HUES6 (cell line): Measurements from ENCODE around the gene AATF.

ENCODE experiments used
- H3K27ac ChIP-seq: 2 replicates; pipeline ENCODE4 v1.7.0; 2013; ENCODE audit warnings: low read depth, mild to moderate bottlenecking, low read length, inconsistent platforms
- H3K27me3 ChIP-seq: 2 replicates; pipeline ENCODE4 v1.6.1; 2013; ENCODE audit warnings: low read length; ENCODE audit not compliant: control insufficient read depth, insufficient read depth
- H3K36me3 ChIP-seq: 2 replicates; pipeline ENCODE4 v1.6.1; 2013; ENCODE audit warnings: low read length; ENCODE audit not compliant: control insufficient read depth, insufficient read depth
- H3K4me1 ChIP-seq: 2 replicates; pipeline ENCODE4 v1.6.1; 2013; ENCODE audit warnings: low read length; ENCODE audit not compliant: control insufficient read depth, insufficient read depth
- H3K4me3 ChIP-seq: 2 replicates; pipeline ENCODE4 v1.5.1; 2013; ENCODE audit warnings: low read depth, low read length
- H3K9ac ChIP-seq: one replicate; pipeline ENCODE4 v1.6.1; 2013; ENCODE audit warnings: mild to moderate bottlenecking, low read length
- H3K9me3 ChIP-seq: 2 replicates; pipeline ENCODE4 v1.6.1; 2013; ENCODE audit warnings: low read depth, low read length; ENCODE audit not compliant: control insufficient read depth, insufficient read depth

Gene AATF, protein sequence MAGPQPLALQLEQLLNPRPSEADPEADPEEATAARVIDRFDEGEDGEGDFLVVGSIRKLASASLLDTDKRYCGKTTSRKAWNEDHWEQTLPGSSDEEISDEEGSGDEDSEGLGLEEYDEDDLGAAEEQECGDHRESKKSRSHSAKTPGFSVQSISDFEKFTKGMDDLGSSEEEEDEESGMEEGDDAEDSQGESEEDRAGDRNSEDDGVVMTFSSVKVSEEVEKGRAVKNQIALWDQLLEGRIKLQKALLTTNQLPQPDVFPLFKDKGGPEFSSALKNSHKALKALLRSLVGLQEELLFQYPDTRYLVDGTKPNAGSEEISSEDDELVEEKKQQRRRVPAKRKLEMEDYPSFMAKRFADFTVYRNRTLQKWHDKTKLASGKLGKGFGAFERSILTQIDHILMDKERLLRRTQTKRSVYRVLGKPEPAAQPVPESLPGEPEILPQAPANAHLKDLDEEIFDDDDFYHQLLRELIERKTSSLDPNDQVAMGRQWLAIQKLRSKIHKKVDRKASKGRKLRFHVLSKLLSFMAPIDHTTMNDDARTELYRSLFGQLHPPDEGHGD

DNA sequence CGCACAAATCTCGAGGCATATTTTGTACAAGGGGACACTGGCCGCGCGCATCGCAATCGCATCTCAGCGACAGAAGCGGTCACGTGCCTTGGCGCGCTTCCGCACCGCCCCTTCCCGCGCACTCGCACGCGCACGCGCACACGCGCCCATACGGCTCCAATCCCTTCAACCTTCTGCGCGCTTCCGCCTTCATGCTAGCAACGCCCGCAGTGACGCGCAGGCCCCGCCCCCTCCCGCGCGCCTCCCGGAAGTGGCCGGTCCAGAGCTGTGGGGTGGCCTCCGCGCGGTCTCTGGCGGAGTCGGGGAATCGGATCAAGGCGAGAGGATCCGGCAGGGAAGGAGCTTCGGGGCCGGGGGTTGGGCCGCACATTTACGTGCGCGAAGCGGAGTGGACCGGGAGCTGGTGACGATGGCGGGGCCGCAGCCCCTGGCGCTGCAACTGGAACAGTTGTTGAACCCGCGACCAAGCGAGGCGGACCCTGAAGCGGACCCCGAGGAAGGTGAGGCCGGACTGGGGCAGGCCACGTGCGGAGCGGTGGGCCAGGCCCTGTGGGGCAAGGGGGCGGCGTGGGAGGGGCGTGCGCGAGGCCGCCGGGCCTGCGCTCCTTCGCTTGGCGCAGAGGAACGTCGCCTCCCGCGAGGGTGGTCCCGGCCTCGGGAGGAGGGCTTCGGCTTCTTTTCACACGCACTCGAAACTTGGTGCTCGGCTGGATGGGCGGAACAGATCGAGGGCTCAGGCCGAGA lies at the start of gene AATF:
TSS of gene AATF (plus strand) at position 238 of the 744 bp plus-strand sequence. CDS start at position 410, 172 bp downstream.
- Histone ChIP-seq H3K4me1 (peaks cover 32% of the 10 kb centered on the region), H3K9me3 (no peaks in the 10 kb centered on the region), H3K9ac (peak within 1 kb of the TSS; percentile 87), H3K36me3 (peaks cover 33% of the 10 kb centered on the region), H3K27me3 (peaks cover 51% of the 10 kb centered on the region), H3K27ac (peak within 1 kb of the TSS; percentile 50; the same call in 1 of the 2 replicates), H3K4me3 (peak within 1 kb of the TSS; percentile 79)

DNA sequence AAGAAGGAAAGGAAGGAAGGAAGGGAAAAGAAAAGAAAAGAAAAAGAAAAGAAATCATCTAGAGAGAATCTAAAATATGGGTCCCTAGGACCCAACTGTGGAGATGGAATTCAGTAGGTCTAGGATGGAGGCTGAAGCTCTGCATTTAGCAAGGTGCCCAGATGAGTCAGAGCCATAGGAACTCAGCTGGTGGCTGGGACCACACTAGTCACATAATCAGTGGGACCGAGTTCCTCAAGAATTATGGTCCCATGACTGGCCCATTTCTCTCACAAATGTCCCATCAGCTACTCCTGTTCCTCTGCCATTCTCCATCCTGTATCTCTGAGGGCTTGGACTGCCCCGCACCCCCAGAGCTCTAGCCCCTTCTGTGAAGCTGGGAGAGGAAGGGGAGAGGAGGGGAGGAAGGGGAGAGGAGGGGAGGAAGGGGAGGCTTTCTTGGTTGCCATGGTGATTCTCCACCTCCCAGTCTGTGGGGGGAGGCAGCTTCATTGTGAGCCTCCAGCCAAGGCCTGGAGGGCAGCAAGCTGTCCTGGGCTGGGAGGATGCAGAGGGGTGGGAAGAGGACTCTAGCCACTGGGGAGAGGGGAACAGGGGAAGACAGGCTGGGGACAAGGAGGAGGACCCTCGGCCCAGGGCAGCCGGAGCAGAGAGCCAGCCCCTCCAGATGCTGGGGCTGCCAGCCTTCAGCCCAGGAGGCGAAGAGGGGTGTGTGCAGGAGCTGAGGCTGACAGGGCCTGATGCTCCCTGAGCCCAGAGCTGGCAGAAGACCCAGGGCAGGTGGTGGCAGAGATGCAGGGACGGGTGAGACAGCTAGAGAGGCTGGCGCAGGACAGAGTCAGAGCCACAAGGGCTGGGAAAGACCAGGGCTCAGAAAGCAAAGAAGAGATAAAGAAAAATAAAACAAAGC lies 49.2 kb upstream of the AATF start:
- Histone ChIP-seq H3K27ac (no peak overlapping the region), H3K4me1 (peaks cover 20% of the 10 kb centered on the region; the same call in 1 of the 2 replicates), H3K9me3 (no peaks in the 10 kb centered on the region), H3K9ac (no peak overlapping the region), H3K27me3 (no peaks in the 10 kb centered on the region), H3K4me3 (no peak overlapping the region), H3K36me3 (no peaks in the 10 kb centered on the region)

DNA sequence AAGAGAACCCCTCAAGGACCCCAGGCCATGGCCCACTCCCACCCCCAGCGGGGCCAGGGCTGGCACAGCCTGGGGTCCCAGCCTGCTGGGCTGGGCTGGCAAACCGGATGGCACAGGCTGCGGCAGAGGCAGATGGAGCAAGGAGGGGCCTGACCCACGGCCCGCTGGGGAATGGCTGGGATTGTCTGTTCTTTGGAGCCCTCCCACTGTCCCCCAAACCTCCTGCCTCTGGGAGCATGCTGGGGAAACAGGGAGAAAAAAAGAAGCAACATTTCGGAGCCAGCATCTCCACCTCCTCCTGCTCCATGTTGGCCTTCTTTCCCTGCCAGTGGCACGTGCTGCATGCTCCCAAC lies 48.6 kb upstream of the AATF start:
- H3K36me3 ChIP-seq = no peaks in the 10 kb centered on the region
- no peaks in the 10 kb centered on the region for H3K27me3 ChIP-seq
- peaks cover 20% of the 10 kb centered on the region; the same call in 1 of the 2 replicates for H3K4me1 ChIP-seq
- H3K4me3 ChIP-seq = no peak overlapping the region
- no peak overlapping the region for H3K9ac ChIP-seq
- H3K27ac ChIP-seq = no peak overlapping the region
- no peaks in the 10 kb centered on the region for H3K9me3 ChIP-seq

DNA sequence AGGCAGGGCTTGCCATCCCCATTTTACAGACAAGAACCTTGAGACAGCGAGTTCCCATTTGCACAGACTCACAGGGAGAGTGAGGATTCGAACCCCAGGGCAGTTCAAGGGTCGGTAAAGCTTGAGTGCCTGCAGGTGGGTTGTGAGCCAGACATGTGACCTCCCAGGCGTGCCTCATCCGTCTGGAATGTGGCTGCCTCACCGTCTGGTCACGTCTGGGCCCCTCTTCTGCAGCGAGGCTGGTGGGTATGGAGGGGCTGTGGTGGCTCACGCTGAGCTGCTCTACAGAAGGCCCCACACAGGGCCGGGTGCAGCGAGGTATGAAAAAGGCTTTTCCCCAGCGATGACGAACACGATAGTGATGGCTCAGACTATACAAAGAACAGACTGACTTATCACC lies 47.2 kb upstream of the AATF start:
- Histone ChIP-seq H3K9ac (peak overlapping the region; percentile 24), H3K27me3 (no peaks in the 10 kb centered on the region), H3K36me3 (no peaks in the 10 kb centered on the region), H3K4me1 (peaks cover 20% of the 10 kb centered on the region; the same call in 1 of the 2 replicates), H3K27ac (no peak overlapping the region), H3K9me3 (no peaks in the 10 kb centered on the region), H3K4me3 (no peak overlapping the region)

DNA sequence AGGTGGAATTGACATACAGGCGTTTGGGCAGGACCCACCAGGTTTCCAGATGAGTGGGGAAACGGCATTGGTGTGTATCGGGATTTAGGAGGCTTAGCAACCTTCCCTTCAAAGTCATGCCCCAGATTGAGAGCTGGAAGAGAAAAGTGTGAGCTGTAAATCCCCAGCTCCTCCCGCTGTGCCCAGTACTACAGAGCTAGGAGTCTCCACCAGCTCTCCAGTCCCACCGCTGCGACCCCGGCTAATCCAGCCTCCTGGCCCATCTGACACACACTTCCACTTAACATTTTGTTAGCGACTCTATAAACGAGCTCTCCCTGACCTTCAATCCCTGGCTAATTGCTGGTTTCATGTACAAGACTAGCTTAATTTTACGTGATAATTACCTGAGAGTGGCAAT lies 41.3 kb upstream of the AATF start:
- no peak overlapping the region for H3K4me3 ChIP-seq

DNA sequence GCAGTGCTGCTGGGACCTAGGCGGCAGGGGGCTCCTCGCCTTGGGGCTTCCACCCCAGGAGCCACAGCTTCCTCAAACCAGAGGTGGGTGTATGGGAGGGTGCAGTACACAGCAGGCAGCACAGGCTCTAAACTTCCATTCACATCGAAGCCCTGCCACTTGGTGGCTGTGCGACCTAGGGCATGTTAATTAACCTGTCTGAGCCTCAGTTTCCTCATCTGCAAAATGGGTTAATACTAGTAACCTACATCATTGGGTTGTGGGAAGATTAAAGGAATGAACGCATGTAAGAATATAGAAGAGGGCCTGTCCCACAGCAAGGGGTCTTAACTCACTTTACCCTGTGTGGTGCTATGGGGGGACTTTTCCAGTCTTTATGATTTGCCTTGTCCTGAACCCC lies 38.2 kb upstream of the AATF start:
- H3K9ac ChIP-seq = no peak overlapping the region
- H3K27ac ChIP-seq = no peak overlapping the region
- H3K27me3 ChIP-seq = peaks cover 16% of the 10 kb centered on the region; the same call in 1 of the 2 replicates
- H3K36me3 ChIP-seq = no peaks in the 10 kb centered on the region
- H3K9me3 ChIP-seq = no peaks in the 10 kb centered on the region
- H3K4me3 ChIP-seq = no peak overlapping the region
- no peaks in the 10 kb centered on the region for H3K4me1 ChIP-seq

More for the DNA sequence above, 41.3 kb upstream of the AATF start:
- H3K9me3 ChIP-seq = no peaks in the 10 kb centered on the region
- no peak overlapping the region for H3K27ac ChIP-seq
- H3K9ac ChIP-seq = no peak overlapping the region
- no peaks in the 10 kb centered on the region for H3K36me3 ChIP-seq
- H3K4me1 ChIP-seq = no peaks in the 10 kb centered on the region
- peaks cover 16% of the 10 kb centered on the region; the same call in 1 of the 2 replicates for H3K27me3 ChIP-seq

DNA sequence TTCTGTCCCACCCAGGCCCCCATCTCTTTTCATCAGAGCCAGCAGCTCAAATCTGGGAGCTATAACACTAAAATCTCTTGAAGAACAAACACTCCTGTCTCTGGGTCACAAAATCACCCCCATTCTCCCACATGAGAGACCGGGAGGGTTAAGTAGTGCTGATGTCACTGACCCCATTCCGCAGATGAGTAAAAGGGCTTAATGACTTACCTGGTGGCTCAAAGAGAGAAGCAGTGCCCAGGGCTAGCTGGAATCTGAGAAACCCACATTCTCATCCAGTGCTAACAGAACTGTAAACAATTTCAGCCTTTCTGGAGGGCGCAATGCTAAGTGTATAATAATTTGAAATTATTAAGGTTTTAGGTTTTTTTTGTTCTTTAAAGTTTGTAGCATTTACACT lies 37.8 kb upstream of the AATF start:
- Histone ChIP-seq H3K4me1 (no peaks in the 10 kb centered on the region), H3K9me3 (no peaks in the 10 kb centered on the region)

DNA sequence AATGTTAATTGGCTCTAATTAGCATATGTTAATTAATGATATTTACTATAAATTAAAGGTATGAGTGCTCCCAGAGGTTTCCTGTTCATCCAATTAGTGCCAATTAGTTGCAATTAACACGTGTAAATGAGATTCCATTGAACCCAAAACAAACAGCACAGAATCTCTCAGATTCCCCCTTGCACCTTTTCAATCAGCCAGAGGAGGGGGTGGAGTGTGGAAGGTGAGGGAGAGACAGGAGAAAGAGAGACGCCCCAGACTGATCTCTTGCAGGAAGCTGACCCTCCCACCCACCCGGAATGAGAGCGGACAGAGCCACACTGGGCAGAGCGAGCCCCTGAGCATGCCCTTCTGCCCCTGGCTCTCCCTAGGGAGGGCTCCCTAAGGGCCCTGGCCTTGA lies 35.6 kb upstream of the AATF start:
- H3K4me3 ChIP-seq = no peak overlapping the region
- peaks cover 16% of the 10 kb centered on the region; the same call in 1 of the 2 replicates for H3K27me3 ChIP-seq
- H3K9me3 ChIP-seq = no peaks in the 10 kb centered on the region
- H3K4me1 ChIP-seq = peaks cover 4% of the 10 kb centered on the region
- no peak overlapping the region for H3K27ac ChIP-seq
- H3K36me3 ChIP-seq = no peaks in the 10 kb centered on the region
- no peak overlapping the region for H3K9ac ChIP-seq

More for the DNA sequence above, 37.8 kb upstream of the AATF start:
- Histone ChIP-seq H3K4me3 (no peak overlapping the region), H3K27me3 (peaks cover 16% of the 10 kb centered on the region; the same call in 1 of the 2 replicates), H3K27ac (no peak overlapping the region), H3K9ac (no peak overlapping the region), H3K36me3 (no peaks in the 10 kb centered on the region)

DNA sequence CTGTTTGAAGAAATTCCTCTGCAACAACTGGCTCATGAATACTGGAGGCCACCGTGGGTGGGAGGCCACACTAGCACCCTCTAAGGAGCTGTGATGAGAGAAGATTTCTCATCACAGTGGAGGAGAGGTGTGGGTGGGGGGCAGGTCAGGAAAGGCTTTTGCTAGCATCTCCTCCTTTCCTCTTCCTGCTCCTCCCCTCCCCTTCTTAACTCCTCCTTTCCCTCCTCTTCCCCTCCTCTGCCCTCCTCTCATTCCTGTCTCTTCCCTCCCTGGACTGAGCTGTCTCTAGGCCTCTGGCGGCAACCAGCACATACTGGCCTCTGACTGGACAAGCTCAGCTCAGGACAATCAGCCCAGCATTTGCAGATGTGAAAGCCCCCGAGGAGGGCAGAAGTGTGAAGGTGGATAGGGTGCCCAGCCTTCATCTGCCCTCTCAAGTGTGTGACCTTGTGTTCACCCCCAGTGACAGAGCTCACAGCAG lies 30.5 kb upstream of the AATF start:
- Histone ChIP-seq H3K36me3 (no peaks in the 10 kb centered on the region), H3K27me3 (no peaks in the 10 kb centered on the region), H3K4me3 (no peak overlapping the region), H3K9ac (peak overlapping the region; percentile 6), H3K27ac (no peak overlapping the region), H3K4me1 (peaks cover 55% of the 10 kb centered on the region), H3K9me3 (no peaks in the 10 kb centered on the region)

DNA sequence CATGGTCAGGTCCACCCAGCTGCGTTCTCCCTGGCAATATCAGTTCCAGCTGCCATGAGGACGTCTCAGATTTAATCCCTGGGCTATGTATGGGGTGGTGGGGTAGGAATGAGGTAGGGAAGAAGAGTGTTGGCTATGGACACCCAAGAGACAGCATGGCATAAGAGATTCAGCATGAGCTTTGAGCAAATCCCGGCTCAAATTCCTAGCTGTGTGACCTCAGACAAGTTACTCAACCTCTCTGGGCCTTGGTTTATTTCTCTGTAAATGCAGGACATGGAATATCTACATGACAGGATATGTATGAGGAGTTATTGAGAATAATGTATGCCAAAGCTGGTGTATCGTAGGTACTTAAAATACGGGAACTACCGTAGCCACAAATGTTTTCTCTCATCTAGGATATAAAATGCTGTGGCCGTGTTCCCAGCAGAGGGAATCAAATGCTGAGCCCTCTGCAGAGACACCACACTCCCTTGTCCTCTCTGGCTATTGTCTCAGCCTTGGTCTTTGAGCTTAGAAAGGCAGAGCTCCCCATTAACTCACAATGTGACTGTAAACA lies 29.3 kb upstream of the AATF start:
- Histone ChIP-seq H3K4me1 (peaks cover 60% of the 10 kb centered on the region), H3K9ac (no peak overlapping the region), H3K4me3 (peak overlapping the region; percentile 31; the same call in 1 of the 2 replicates), H3K36me3 (no peaks in the 10 kb centered on the region), H3K27me3 (no peaks in the 10 kb centered on the region), H3K27ac (no peak overlapping the region), H3K9me3 (no peaks in the 10 kb centered on the region)
